Neural cell (in vitro differentiated cells): ENCODE results near the gene SMIM38. TPM values are rescaled to one million over a fixed set of nuclear protein-coding genes. Genes with fewer than 3 reads are reported as not detected.

Experiments used
- H2AFZ ChIP-seq: fragments of 200-600, 300-800 bp; sonication (generic), shearing (Covaris generic); 2 replicates; pipeline ENCODE4 v1.6.0; 2014; ENCODE audit warnings: low read depth, mild to moderate bottlenecking, antibody characterized with exemption, low read length, moderate library complexity
- H3F3A ChIP-seq: fragments of 200-600 bp; shearing (Covaris generic); 2 replicates; pipeline ENCODE4 v1.6.1; 2016; ENCODE audit warnings: mild to moderate bottlenecking, moderate library complexity, mixed read lengths, antibody characterized with exemption, low read length; ENCODE audit not compliant: insufficient read depth, poor library complexity, severe bottlenecking
- H3K27ac ChIP-seq: fragments of 200-600, 300-800 bp; sonication (generic), shearing (Covaris generic); 2 replicates; pipeline ENCODE4 v1.5.1; 2014; ENCODE audit warnings: mild to moderate bottlenecking, low read length, moderate library complexity
- H3K27me3 ChIP-seq: fragments of 300-800, 200-600 bp; sonication (generic), shearing (Covaris generic); 2 replicates; pipeline ENCODE4 v1.6.0; 2014; ENCODE audit warnings: mild to moderate bottlenecking, low read depth, low read length, moderate library complexity; ENCODE audit not compliant: insufficient read depth
- H3K36me3 ChIP-seq: fragments of 300-800, 200-600 bp; sonication (generic), shearing (Covaris generic); 2 replicates; pipeline ENCODE4 v1.5.1; 2014; ENCODE audit warnings: mild to moderate bottlenecking, antibody characterized with exemption, low read length, moderate library complexity; ENCODE audit not compliant: insufficient read depth
- H3K4me2 ChIP-seq: fragments of 300-800, 200-600 bp; sonication (generic), shearing (Covaris generic); 2 replicates; pipeline ENCODE4 v1.6.0; 2014; ENCODE audit warnings: mild to moderate bottlenecking, low read length
- H3K4me3 ChIP-seq: fragments of 300-800, 200-600 bp; sonication (generic), shearing (Covaris generic); 2 replicates; pipeline ENCODE4 v1.5.1; 2014; ENCODE audit warnings: mild to moderate bottlenecking, low read length, moderate library complexity
- H3K79me2 ChIP-seq: fragments of 200-600 bp; shearing (Covaris generic); replicated peaks from 2 replicates; pipeline ENCODE4 v1.6.0; 2014; ENCODE audit warnings: mild to moderate bottlenecking, low read length, moderate library complexity; ENCODE audit not compliant: insufficient read depth
- H3K9ac ChIP-seq: fragments of 300-800, 200-600 bp; sonication (generic), shearing (Covaris generic); 2 replicates; pipeline ENCODE4 v1.6.1; 2016; ENCODE audit warnings: mild to moderate bottlenecking, low read length, mixed read lengths
- H3K9me2 ChIP-seq: fragments of 200-600 bp; shearing (Covaris generic); 2 replicates; pipeline ENCODE4 v1.6.1; 2016; ENCODE audit warnings: mild to moderate bottlenecking, low read length, mixed read lengths; ENCODE audit not compliant: insufficient read depth
- H3K9me3 ChIP-seq: fragments of 200-600, 300-800 bp; sonication (generic), shearing (Covaris generic); 2 replicates; pipeline ENCODE4 v1.6.1; 2016; ENCODE audit warnings: mild to moderate bottlenecking, mixed run types, low read length, moderate library complexity, mixed read lengths
- H4K20me1 ChIP-seq: fragments of 200-600 bp; shearing (Covaris generic); 2 replicates; pipeline ENCODE4 v1.6.1; 2016; ENCODE audit warnings: mild to moderate bottlenecking, mixed run types; ENCODE audit not compliant: insufficient read depth
- CTCF ChIP-seq: fragments of 450-650 bp; IDR thresholded peaks from 2 replicates; pipeline ENCODE4 v1.5.1; 2014; ENCODE audit warnings: antibody characterized with exemption, mild to moderate bottlenecking, moderate library complexity; ENCODE audit not compliant: poor library complexity, severe bottlenecking
- EP300 ChIP-seq: fragments of 450-650 bp; conservative IDR thresholded peaks from 2 replicates; pipeline ENCODE4 v1.6.1; 2014; ENCODE audit warnings: antibody characterized with exemption, mild to moderate bottlenecking, moderate library complexity; ENCODE audit not compliant: poor library complexity, severe bottlenecking
- EZH2 ChIP-seq: fragments of 200-600, 300-800 bp; shearing (Covaris generic), sonication (generic); IDR thresholded peaks from 2 replicates; pipeline ENCODE4 v1.6.1; 2014; ENCODE audit warnings: antibody characterized with exemption, low read length, borderline replicate concordance, mild to moderate bottlenecking; ENCODE audit not compliant: insufficient read depth, poor library complexity, severe bottlenecking
- MXI1 ChIP-seq: fragments of 450-650 bp; conservative IDR thresholded peaks from 2 replicates; pipeline ENCODE4 v1.6.1; 2014; ENCODE audit warnings: antibody characterized with exemption, mild to moderate bottlenecking; ENCODE audit not compliant: poor library complexity, severe bottlenecking
- POLR2AphosphoS5 ChIP-seq: IDR thresholded peaks from 2 replicates; pipeline ENCODE4 v1.6.1; 2012
- RAD21 ChIP-seq: fragments of 450-650 bp; conservative IDR thresholded peaks from 2 replicates; pipeline ENCODE4 v1.6.1; 2014; ENCODE audit warnings: antibody characterized with exemption, mild to moderate bottlenecking, moderate library complexity
- REST ChIP-seq: IDR thresholded peaks from 2 replicates; pipeline ENCODE4 v1.6.1; 2012; ENCODE audit warnings: borderline replicate concordance
- SMC3 ChIP-seq: fragments of 450-650 bp; conservative IDR thresholded peaks from 2 replicates; pipeline ENCODE4 v1.6.1; 2014; ENCODE audit warnings: antibody characterized with exemption, mild to moderate bottlenecking, moderate library complexity; ENCODE audit not compliant: poor library complexity
- TAF1 ChIP-seq: IDR thresholded peaks from 2 replicates; pipeline ENCODE4 v1.6.1; 2012; ENCODE audit warnings: low read depth
- polyA plus RNA-seq: library from polyadenylated mRNA; depleted of rRNA; stranded (reverse); fragments of >200 nt; gene quantifications from 2 replicates; pipeline ENCODE4 v1.2.3, GENCODE V29; 2014

SMIM38 gene
- polyA plus RNA-seq, 1 donor from 2014 or later, result 1.9 TPM

- no peaks in the 10 kb centered on the region for H4K20me1 ChIP-seq
- H2AFZ ChIP-seq, result no peak overlapping the region
- no peaks in the 10 kb centered on the region for H3K9me2 ChIP-seq
- no peak overlapping the region for H3K9ac ChIP-seq
- no peaks in the 10 kb centered on the region for H3K79me2 ChIP-seq
- no peaks in the 10 kb centered on the region for H3K36me3 ChIP-seq
- H3K9me3 ChIP-seq, result no peaks in the 10 kb centered on the region
- H3K4me3 ChIP-seq, result no peak overlapping the region
- TF ChIP-seq TAF1, result no peak
- TF ChIP-seq POLR2AphosphoS5, result no peak
- no peak for TF ChIP-seq REST
- no peak for TF ChIP-seq MXI1
- no peak for TF ChIP-seq EZH2
- no peak for TF ChIP-seq CTCF
- no peak for TF ChIP-seq EP300
- TF ChIP-seq SMC3, result no peak
- TF ChIP-seq RAD21, result no peak
- no peak overlapping the region for H3K4me2 ChIP-seq
- no peak overlapping the region for H3K27ac ChIP-seq
- no peaks in the 10 kb centered on the region for H3K27me3 ChIP-seq
- no peaks in the 10 kb centered on the region for H3F3A ChIP-seq
These were observed 979 bp downstream of the SMIM38 start for GRCh38 chr11:69156673-69157155.

- Histone ChIP-seq H2AFZ (no peak overlapping the region), H3K4me2 (no peak overlapping the region), H4K20me1 (no peaks in the 10 kb centered on the region), H3K27me3 (no peaks in the 10 kb centered on the region), H3K9ac (no peak overlapping the region), H3K4me3 (no peak overlapping the region), H3K9me3 (no peaks in the 10 kb centered on the region), H3K36me3 (no peaks in the 10 kb centered on the region), H3F3A (no peaks in the 10 kb centered on the region), H3K27ac (no peak overlapping the region), H3K9me2 (no peaks in the 10 kb centered on the region), H3K79me2 (no peaks in the 10 kb centered on the region)
- TF ChIP-seq TAF1 (no peak), POLR2AphosphoS5 (no peak), RAD21 (no peak), MXI1 (no peak), EP300 (no peak), REST (no peak), SMC3 (no peak), CTCF (no peak), EZH2 (no peak)
These were observed 1.6 kb downstream of the SMIM38 start for GRCh38 chr11:69157156-69157821.
